K562 (cell line): ENCODE results near the gene C11orf98. TPM values are rescaled to one million over a fixed set of nuclear protein-coding genes. Genes with fewer than 3 reads are reported as not detected.

Source experiments
- BHLHE40 ChIP-seq: IDR thresholded peaks from 2 replicates; pipeline ENCODE4 v1.6.1; 2011; ENCODE audit warnings: low read length, improper control_type of control experiment
- CBX5 ChIP-seq: IDR thresholded peaks from 2 replicates; pipeline ENCODE4 v1.6.1; 2014; ENCODE audit warnings: low read depth, borderline replicate concordance
- E2F5 ChIP-seq: sonication (generic); formaldehyde crosslinking; IDR thresholded peaks from 2 replicates; pipeline ENCODE4 v1.8.0; 2022; ENCODE audit warnings: mild to moderate bottlenecking, missing genetic modification reagents
- ELF2 ChIP-seq: fragments of 250-450 bp; sonication (Bioruptor Pico); IDR thresholded peaks from 2 replicates; pipeline ENCODE4 v1.5.0; 2021; ENCODE audit warnings: mild to moderate bottlenecking
- ELK3 ChIP-seq: fragments of 450-650 bp; formaldehyde crosslinking; IDR thresholded peaks from 2 replicates; pipeline ENCODE4 v1.4.0; 2020; ENCODE audit warnings: mild to moderate bottlenecking
- FOXJ2 ChIP-seq: fragments of 200-800 bp; sonication (Bioruptor generic); IDR thresholded peaks from 2 replicates; pipeline ENCODE4 v1.6.1; 2016; ENCODE audit warnings: missing genetic modification characterization, missing compliant biosample characterization
- KAT2B ChIP-seq: IDR thresholded peaks from one replicate; pipeline ENCODE4 v1.6.1; 2012; ENCODE audit warnings: low read depth, mild to moderate bottlenecking, control low read depth, inconsistent platforms, low read length, moderate library complexity
- KLF13 ChIP-seq: fragments of 450-650 bp; IDR thresholded peaks from 2 replicates; pipeline ENCODE4 v1.6.1; 2016; ENCODE audit warnings: missing genetic modification characterization, low read depth, mild to moderate bottlenecking, missing compliant biosample characterization, moderate library complexity, borderline replicate concordance
- MTA1 ChIP-seq: fragments of 450-650 bp; IDR thresholded peaks from 2 replicates; pipeline ENCODE4 v1.6.1; 2017; ENCODE audit warnings: borderline replicate concordance
- MXI1 ChIP-seq: IDR thresholded peaks from 2 replicates; pipeline ENCODE4 v1.6.1; 2011; ENCODE audit warnings: low read depth, mild to moderate bottlenecking, improper control_type of control experiment, low read length
- MYNN ChIP-seq, 2 experiments: sonication (generic); formaldehyde crosslinking in 1 of 2; IDR thresholded peaks; 2 replicates each; pipeline versions ENCODE4 v1.5.0 to v1.6.1; 2016 to 2020; ENCODE audit warnings: antibody characterized with exemption in 1 of 2, missing genetic modification reagents in 1 of 2
- NCOA4 ChIP-seq: fragments of 450-650 bp; IDR thresholded peaks from 2 replicates; pipeline ENCODE4 v1.6.1; 2018; ENCODE audit warnings: mild to moderate bottlenecking; ENCODE audit not compliant: partially characterized antibody
- NR2C1 ChIP-seq, 2 experiments: fragments of 450-650 bp; IDR thresholded peaks; 2 replicates each; pipeline ENCODE4 v1.6.1; 2017; ENCODE audit warnings: mild to moderate bottlenecking in 2 of 2, antibody characterized with exemption in 1 of 2, inconsistent platforms in 1 of 2, missing compliant biosample characterization in 1 of 2, missing genetic modification characterization in 1 of 2
- RBM39 ChIP-seq: fragments of 200-400 bp; formaldehyde crosslinking; optimal IDR thresholded peaks from 2 replicates; pipeline ENCODE3; 2018; ENCODE audit warnings: low read depth, low read length
- SAFB ChIP-seq: fragments of 200-400 bp; formaldehyde crosslinking; IDR thresholded peaks from 2 replicates; pipeline ENCODE4 v1.6.1; 2017; ENCODE audit warnings: low read depth, low read length, borderline replicate concordance
- STAT5B ChIP-seq: fragments of 250-450 bp; sonication (Bioruptor Pico); IDR thresholded peaks from 2 replicates; pipeline ENCODE4 v1.8.0; 2021; ENCODE audit warnings: mild to moderate bottlenecking, inconsistent platforms
- TRIM25 ChIP-seq: fragments of 450-650 bp; IDR thresholded peaks from 2 replicates; pipeline ENCODE4 v1.7.0; 2016; ENCODE audit warnings: borderline replicate concordance
- ZBTB33 ChIP-seq: sonication (generic); formaldehyde crosslinking; IDR thresholded peaks from 2 replicates; pipeline ENCODE4 v1.8.1; 2023; ENCODE audit warnings: mild to moderate bottlenecking, missing genetic modification reagents
- ZFP30 ChIP-seq: fragments of 250-450 bp; sonication (Bioruptor Pico); IDR thresholded peaks from 2 replicates; pipeline ENCODE4 v1.8.0; 2022; ENCODE audit warnings: moderate library complexity, mild to moderate bottlenecking, inconsistent platforms, borderline replicate concordance
- ZFPM2 ChIP-seq: fragments of 250-450 bp; sonication (Bioruptor Pico); IDR thresholded peaks from 2 replicates; pipeline ENCODE4 v1.5.1; 2022; ENCODE audit warnings: mild to moderate bottlenecking
- ZKSCAN1 ChIP-seq: fragments of 150-350 bp; IDR thresholded peaks from 2 replicates; pipeline ENCODE4 v1.6.1; 2016; ENCODE audit warnings: low read depth, low read length
- ZNF143 ChIP-seq: sonication (generic); formaldehyde crosslinking; IDR thresholded peaks from 2 replicates; pipeline ENCODE4 v1.9.0; 2022; ENCODE audit warnings: mild to moderate bottlenecking, missing genetic modification reagents
- ZNF696 ChIP-seq: fragments of 250-450 bp; sonication (Bioruptor Pico); conservative IDR thresholded peaks from 2 replicates; pipeline ENCODE4 v1.4.0; 2020; ENCODE audit warnings: mild to moderate bottlenecking, moderate library complexity
- polyA plus RNA-seq, 8 experiments: library from polyadenylated mRNA; depleted of rRNA in 4 of 8; stranded (reverse) in 5 of 8; unstranded in 3 of 8; fragments of >200 nt; fragmentation: Nextera tagmentation in 2 of 8; fragmentation: Illumina TruSeq in 1 of 8; extraction: Ambion mirVana in 2 of 8; extraction: Trizol in 1 of 8; gene quantifications; 2 replicates each; pipeline versions ENCODE4 v1.2.1 to v1.2.3, GENCODE V29; 2011 to 2014; ENCODE audit warnings: inconsistent platforms in 1 of 8, missing spikeins in 1 of 8
- total RNA-seq, 7 experiments: library from RNA; depleted of rRNA in 6 of 7; stranded (reverse); fragments of >200 nt in 6 of 7; fragmentation: Illumina TruSeq in 2 of 7; extraction: Trizol in 2 of 7; gene quantifications; 2 replicates each; pipeline versions ENCODE4 v1.2.1 to v1.2.3, GENCODE V29; 2011 to 2021; ENCODE audit warnings: low replicate concordance in 1 of 7

Gene C11orf98
- total and polyA plus RNA-seq, 9 of the 15 experiments (the other 6 are each of a cell fraction or from before 2014, with no cell fraction given) = 103 to 352 (median 218) TPM

GRCh38 chr11:62671608-62672389 is 6.8 kb upstream of the C11orf98 start, which contains the start of the genes LBHD1 and UQCC3 (continued):
- 0 out of 2 replicates have a peak, but pooled peaks have one; percentile 13 for TF ChIP-seq TRIM25
- no peak for TF ChIP-seq ZNF696
- no peak for TF ChIP-seq ZKSCAN1
- TF ChIP-seq ZBTB33 (CRISPR knock-in tag) = no peak
- peak; percentile 60; the same call in 1 of the 2 replicates for TF ChIP-seq BHLHE40
- no peak for TF ChIP-seq STAT5B (CRISPR knock-in tag)
- no peak for TF ChIP-seq FOXJ2 (tag)
- TF ChIP-seq ZFP30 (CRISPR knock-in tag) = no peak
- TF ChIP-seq CBX5 = no peak
- no peak for TF ChIP-seq KAT2B
- 0 out of 2 replicates have a peak, but pooled peaks have one; percentile 21 for TF ChIP-seq MXI1
- TF ChIP-seq ELK3 (CRISPR knock-in tag) = no peak
- TF ChIP-seq NR2C1 (IDR thresholded peaks at IDR 0.05) = peak; percentile 83
- TF ChIP-seq NR2C1 (tag; IDR thresholded peaks at IDR 0.05) = peak; percentile 63
- no peak for TF ChIP-seq KLF13 (tag)
- peak; percentile 80 for TF ChIP-seq SAFB
- no peak for TF ChIP-seq MTA1
- no peak for TF ChIP-seq NCOA4
- TF ChIP-seq ZFPM2 (CRISPR knock-in tag) = 0 out of 2 replicates have a peak, but pooled peaks have one; percentile 26
- no peak for TF ChIP-seq ZNF143 (CRISPR knock-in tag)
- TF ChIP-seq ELF2 (CRISPR knock-in tag) = peak; percentile 83
- peak; percentile 79 for TF ChIP-seq E2F5
- no peak for TF ChIP-seq RBM39
- 0 out of 2 replicates have a peak, but pooled peaks have one; percentile 25 for TF ChIP-seq MYNN (IDR thresholded peaks at IDR 0.05)
- TF ChIP-seq MYNN (CRISPR knock-in tag; IDR thresholded peaks at IDR 0.05) = no peak
